Activated CD8-positive, alpha-beta memory T cell treated with anti-CD3 and anti-CD28 coated beads, Interleukin-2, amount 50 U/mL, for 1 hour (primary cell): ENCODE measurements around the gene HSPA1B.
"Not testable (repeated sequence)": the region's sequence is repeated elsewhere in the genome, so short reads cannot be mapped to it uniquely, and the experiment has no call there.

Experiments
- DNase-seq: peaks from one replicate; pipeline ENCODE4 v3.0.0-alpha.2; 2020; ENCODE audit errors: extremely low read depth

The HSPA1B gene

DNA sequence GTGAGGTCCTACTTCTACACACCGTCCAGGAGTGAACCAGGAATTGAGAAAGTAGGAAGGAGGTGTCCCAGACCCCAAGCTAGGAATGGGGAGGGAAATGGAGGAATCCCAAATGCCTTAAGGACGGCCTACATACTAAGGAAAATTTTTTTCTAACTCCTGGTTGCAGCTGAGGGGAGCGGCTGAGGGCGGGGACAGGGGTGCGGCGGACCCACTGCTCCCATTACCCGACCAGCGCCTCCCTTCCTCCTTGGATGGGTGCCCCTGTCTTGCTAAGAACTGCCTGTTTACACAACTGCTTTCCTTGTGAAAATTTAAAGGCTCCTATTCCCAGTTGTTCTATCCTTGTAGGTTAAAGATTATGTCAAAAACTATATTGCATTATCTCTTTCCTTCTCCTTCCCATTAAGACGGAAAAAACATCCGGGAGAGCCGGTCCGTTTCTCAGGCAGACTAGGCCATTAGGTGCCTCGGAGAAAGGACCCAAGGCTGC lies 699 bp upstream of the HSPA1B start:
- DNase-seq = no peak

DNA sequence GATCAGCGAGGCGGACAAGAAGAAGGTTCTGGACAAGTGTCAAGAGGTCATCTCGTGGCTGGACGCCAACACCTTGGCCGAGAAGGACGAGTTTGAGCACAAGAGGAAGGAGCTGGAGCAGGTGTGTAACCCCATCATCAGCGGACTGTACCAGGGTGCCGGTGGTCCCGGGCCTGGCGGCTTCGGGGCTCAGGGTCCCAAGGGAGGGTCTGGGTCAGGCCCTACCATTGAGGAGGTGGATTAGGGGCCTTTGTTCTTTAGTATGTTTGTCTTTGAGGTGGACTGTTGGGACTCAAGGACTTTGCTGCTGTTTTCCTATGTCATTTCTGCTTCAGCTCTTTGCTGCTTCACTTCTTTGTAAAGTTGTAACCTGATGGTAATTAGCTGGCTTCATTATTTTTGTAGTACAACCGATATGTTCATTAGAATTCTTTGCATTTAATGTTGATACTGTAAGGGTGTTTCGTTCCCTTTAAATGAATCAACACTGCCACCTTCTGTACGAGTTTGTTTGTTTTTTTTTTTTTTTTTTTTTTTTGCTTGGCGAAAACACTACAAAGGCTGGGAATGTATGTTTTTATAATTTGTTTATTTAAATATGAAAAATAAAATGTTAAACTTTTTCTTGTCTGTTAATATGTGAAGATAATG lies 2.2 kb downstream of the HSPA1B start:
- no peak for DNase-seq

DNA sequence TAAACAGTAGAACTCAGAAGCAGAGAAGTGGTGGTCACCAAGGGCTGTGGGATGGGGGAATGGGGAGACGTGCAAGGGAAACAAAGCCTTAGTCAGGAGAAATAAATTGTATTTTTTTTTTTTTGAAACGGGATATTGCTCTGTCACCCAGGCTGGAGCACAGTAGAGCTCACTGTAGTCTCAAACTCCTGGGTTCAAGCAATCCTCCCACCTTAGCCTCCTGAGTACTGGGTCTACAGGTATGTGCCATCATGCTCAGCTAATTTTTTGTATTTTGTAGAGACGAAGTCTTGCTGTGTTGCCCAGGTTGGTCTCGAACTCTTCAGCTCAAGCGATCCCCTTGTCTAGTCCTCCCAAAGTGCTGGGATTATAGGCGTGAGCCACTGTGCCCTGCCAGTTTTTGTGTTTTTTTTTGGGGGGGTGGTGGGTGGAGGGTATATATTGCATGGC lies 3.4 kb downstream of the HSPA1B start:
- no peak for DNase-seq

DNA sequence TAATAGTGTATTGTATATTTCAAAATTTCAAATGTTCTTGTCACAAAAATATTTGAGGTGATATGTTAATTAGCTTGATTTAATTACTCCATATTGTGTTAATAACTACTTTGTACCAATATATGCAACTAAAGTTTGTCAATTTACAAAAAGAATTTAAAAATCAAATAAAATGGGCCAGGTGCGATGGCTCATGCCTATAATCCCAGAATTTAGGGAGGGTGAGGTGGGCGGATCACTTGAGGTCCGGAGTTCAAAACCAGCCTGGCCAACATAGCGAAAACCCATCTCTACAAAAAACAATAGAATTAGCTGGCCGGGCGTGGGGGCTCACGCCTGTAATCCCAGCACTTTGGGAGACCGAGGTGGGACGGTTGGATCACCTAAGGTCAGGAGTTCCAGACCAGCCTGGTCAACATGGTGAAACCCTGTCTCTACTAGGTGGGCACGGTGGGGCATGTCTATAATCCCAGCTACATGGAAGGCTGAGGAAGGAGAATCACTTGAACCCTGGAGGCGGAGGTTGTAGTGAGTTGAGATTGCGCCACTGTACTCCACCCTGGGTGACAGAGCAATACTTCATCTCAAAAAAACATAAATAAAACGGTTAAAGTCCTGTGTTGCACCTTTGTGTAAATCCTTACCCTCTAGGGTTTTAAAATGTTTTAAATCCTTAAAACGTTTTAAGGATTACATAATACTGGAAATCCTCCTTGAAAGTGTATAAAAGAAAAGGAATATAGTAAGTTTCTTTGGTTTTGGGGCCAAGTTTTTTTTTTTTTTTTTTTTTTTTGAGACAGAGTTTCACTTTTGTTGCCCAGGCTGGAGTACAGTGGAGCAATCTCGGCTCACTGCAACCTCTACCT lies 4.0 kb downstream of the HSPA1B start:
- no peak for DNase-seq

DNA sequence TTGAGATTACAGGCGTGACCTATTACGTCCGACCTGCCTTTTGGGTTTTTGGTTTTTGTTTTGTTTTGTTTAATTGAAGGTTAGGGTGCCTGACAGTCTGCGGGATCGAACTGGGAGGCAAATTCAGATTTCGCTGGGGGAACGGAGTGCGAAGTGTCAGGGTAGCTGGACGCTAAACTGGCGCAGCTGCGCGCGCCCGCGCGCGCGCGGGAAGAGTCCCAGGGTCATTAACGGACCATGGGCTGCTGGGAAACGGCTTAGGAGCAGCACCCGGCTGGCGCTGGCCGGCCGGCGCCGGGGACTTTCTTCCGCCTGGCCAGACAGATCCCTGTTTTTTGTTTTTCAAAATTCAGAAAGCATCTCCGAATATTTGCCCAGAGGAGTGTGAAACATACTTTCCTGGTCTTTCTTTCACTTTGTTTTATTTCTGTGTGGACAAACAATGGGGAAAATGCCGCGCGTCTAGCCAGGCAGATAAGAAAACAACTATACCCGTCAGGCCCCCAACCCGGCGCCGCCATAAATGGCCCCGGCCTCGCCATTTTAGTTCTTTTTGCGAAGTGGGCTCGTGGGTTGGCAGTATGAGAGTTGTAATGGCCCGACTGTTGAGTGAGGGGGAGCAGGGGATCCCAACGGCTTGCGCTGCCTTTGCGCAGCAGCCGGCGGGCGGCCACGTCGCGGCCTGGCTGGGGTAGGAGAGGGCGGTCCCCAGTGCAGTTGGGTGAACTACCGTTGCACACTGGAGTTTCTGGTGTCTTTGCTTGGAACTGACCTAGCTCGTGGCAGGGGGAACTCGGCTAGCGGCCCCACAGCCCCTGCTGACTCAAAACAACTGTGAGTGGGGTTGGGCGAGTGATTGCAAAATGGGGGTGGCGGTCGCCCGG lies 7.1 kb downstream of the HSPA1B start:
- peak; percentile 57 for DNase-seq

DNA sequence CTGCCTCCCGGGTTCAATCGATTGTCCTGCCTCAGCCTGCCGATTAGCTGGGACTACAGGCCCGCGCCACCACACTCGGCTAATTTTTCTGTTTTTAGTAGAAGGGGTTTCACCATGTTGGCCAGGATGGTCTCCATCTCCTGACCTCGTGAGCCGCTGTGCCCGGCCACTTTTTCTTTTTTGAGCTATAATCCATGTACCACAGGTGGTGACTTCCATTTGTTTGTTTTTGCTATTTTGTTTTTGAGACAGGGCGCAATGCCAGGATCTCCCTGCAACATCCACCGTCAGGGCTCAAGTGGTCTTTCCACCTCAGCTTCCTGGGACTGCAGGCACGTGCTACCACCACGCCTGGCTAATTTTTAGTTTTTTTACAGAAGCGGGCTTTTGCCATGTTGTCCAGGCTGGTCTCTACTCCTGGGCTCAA lies 8.5 kb downstream of the HSPA1B start:
- DNase-seq = no peak

DNA sequence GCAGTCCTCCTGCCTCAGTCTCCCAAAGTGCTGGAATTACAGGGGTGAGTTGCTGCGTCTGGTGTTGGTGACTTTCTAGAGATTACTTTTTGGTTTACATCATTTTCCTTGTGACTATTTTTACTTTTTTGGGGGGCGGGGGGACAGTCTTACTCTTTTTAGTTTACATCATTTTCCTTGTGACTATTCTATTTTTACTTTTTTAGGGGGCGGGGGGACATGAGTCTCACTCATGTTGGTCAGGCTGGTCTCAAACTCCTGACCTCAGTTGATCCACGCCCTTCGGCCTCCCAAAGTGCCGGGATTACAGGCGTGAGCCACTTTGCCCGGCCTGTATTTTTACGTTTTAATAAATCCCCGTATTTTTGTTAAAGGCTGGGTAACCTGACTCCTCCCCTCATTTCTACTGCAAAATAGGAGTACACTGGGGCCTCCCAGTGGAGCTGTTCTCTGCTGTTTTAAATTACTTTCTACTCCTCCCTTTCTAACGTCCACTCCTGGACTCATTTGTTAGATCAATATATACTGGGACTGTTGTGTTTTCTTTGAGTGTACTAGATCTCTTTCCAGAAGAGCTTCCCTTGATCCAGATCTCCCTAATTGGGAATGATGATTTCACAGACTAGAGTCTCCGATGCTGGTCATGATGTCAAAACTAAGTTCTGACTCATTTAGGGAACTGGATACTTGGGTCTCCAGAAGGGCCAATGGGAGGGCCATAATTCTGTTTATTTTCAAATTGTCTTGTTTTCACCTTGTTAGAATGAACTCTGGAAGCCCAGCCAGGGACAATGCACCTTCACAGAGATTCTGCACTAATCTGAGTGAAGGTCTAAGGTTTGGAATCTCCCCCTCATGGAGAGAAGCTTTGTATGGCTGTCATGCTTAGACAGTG lies 9.2 kb downstream of the HSPA1B start:
- DNase-seq = no peak

DNA sequence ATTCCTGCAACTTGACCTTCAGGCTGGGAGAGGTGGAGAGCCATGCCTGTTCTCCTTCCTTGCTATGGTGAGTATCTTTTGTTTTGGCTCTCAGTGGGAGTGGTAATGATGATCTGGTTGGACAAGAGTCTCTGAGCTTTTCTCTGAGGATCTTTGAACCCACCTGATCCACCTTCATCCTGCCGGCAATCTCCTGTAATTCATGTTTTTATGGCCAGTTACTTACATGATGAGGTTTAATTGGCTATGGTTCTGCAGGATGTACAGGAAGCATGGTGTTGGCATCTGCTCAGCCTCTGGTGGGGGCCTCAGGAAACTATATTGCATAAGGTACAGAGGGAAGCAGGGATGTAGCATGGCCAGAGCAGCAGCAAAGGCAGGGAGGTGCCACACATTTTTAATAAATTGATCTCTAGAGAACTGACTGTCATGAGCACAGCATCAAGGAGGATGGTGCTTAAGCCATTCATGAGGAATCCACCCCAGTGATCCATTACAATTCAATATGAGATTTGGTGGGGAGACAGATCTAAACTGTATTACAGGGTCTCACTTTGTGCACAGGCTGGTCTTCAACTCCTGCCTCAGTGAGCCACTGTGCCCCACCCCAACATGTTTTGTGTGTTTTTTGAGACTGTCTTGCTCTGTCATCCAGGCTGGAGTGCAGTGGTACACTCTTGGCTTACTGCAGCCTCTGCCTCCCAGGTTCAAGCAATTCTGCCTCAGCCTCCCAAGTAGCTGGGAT lies 10.0 kb downstream of the HSPA1B start:
- DNase-seq = no peak

DNA sequence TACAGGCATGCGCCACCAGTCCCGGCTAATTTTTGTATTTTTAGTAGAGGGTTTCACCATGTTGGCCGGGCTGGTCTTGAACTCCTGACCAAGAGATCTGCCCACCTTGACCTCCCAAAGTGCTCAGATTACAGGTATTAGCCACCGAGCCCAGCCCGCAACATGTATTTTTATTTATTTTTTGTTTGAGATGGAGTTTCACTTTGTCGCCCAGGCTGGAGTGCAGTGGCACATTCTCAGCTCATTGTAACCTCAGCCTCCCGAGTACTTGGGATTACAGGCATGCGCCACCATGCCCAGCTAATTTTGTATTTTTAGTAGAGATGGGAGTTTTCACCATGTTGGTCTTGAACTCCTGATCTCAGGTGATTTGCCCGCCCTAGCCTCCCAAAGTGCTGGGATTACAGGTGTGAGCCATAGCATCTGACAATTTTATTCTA lies 10.6 kb downstream of the HSPA1B start:
- DNase-seq = not testable (repeated sequence)

DNA sequence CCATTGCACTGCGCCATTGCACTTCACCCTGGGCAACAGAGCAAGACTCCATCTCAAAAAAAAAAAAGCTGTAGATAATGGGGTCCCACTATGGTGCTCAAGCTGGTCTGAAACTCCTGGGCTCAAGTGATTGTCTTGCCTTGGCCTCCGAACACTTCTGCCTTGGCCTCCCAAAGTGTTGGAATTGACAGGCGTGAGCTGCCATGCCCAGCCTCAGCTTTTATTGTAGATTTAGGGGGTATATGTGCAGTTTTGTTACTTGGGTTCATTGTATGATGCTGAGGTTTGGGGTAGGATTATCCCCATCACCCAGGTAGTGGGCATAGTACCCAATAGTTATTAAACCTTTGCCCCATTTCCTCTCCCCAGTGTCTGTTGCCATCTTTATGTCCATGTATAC lies 11.4 kb downstream of the HSPA1B start:
- DNase-seq = no peak

DNA sequence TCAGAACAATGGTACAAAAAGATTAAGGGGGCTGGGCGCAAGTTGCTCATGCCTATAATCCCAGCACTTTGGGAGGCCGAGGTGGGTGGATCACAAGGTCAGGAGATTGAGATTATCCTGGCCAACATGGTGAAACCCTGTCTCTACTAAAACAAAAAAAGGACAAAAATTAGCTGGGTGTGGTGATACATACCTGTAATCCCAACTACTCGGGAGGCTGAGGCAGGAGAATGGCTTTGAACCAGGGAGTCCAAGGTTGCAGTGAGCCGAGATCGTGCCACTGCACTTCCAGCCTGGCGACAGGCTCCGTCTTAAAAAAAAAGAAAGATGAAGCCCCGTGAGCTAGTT lies 12.2 kb downstream of the HSPA1B start:
- not testable (repeated sequence) for DNase-seq

DNA sequence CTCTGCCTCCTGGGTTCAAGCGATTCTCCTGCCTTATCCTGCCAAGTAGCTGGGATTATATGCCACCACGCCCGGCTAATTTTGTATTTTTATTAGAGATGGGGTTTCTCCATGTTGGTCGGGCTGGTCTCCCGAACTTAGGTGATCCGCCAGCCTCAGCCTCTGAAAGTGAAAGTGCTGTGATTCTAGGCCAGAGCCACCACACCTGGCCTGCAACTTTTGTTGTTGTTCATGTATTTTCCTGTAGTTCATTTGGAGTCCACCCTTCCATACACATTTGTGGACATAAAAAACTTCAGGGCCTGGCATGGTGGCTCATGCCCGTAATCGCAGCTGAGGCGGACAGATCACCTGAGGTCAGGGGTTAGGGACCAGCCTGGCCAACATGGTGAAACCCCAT lies 14.5 kb downstream of the HSPA1B start:
- no peak for DNase-seq

DNA sequence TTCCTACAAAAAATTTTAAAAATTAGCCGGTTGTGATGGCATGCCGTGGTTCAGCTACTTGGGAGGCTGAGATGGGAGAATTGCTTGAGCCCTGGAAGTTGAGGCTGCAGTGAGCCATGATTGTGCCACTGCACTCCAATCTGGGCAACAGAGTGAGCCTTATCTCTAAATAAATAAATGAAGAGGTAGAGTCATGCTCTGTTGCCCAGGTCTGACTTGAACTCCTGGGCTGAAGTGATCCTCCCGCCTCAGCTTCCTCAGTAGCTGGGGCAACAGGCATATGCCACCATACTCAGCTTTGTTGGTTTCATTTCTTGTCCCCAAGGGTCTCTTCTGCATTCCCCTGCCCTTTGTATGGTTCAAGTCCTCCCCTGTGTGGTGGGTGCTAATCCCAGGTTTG lies 17.0 kb downstream of the HSPA1B start:
- DNase-seq = no peak

DNA sequence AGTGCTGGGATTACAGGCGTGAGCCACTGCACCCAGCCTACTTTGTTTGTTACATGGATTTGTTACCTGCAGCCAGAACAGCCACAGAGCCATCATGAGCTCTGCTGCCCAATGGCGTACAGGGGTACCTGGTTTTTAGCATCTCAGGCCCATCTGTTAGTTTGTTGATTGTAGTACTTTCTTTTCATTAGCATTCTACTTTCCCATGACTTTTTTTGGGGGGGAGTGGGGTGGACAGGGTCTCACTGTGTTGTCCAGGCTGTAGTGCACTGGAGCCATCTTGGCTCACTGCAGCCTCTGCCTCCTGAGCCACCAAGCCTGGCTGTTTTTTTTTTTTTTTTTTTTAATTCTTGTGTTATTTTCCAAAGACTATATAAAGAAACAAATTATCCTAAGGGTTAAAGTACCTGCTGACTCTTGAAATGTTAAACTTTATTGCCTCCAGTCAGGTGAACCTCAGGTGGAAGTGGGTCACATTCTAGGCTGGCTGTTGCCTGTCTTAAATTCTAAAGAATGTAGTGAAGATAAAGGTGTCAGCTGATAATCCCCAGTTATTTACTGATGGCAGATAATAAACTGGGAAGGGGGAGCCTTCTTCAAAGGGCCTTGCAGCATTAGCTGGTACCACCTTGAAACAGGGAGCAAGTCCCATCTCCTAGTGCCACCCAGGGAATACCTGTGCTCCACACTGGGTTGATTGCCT lies 19.9 kb downstream of the HSPA1B start:
- DNase-seq = no peak

DNA sequence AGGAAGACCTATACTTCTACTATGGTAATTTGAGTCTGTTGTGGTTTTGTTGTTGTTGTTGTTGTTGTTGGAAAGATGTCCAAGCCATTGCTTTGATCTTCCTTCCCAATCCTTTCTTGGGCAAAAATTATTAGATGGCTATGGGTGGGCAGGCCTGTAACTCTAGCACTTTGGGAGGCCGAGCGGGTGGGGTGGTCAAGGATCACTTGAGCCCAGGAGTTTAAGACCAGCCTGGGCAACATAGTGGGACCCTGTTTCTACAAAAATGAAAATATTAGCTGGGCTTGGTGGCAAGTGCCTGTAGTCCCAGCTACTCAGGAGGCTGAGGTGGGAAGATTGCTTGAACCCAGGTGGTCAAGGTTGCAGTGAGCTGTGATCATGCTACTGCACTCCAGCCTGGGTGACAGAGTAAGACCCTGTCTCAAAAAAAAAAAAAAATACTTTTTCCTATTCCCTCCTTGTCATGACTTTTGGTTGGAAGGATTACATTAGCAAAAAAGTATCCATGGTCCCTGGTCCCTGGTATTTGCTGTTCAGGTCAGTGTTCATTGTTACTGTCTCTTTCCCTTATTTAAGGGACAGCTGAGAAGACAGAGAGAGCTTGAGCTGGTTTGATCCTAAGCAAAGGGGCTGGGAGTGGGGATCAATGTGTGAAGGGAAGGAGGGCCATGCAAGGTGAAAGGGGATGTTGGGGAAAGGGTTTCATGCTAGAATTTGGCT lies 23.4 kb downstream of the HSPA1B start:
- no peak for DNase-seq

DNA sequence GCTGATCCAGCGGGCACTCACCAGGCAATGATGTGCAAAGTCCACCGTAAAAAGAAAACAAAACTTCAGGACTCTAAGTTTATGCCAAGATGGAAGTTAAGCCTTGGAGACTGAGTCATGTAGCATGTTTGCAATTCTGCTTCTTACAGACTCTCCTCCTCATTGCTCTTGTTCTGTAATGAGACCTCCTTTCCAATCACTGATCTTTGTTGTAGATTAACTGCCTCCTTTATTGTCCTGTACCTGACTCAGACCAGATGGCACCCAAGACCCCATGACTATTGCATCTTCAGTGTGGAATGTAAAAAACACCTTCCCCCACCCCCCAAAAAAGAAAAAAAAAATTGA lies 23.9 kb downstream of the HSPA1B start:
- DNase-seq = no peak

DNA sequence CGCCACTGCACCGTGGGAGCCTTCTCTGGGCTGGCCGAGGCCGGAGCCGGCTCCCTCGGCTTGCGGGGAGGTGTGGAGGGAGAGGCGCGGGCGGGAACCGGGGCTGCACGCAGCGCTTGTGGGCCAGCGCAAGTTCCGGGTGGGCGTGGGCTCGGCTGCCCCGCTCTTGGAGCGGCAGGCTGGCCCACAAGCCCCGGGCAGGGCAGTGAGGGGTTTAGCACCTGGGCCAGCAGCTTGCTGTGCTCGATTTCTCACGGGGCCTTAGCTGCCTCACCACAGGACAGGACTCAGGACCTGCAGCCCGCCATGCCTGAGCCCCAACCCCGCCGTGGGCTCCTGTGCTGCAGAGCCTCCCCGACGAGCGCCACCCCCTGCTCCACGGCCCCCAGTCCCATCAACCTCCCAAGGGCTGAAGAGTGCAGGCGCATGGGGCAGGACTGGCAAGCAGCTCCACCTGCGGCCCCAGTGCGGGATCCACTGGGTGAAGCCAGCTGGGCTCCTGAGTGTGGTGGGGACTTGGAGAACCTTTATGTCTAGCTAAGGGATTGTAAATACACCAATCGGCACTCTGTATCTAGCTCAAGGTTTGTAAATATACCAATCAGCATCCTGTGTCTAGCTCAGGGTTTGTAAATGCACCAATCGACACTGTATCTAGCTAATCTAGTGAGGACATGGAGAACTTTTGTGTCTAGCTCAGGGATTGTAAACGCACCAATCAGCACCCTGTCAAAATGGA lies 24.6 kb downstream of the HSPA1B start:
- not testable (repeated sequence) for DNase-seq

DNA sequence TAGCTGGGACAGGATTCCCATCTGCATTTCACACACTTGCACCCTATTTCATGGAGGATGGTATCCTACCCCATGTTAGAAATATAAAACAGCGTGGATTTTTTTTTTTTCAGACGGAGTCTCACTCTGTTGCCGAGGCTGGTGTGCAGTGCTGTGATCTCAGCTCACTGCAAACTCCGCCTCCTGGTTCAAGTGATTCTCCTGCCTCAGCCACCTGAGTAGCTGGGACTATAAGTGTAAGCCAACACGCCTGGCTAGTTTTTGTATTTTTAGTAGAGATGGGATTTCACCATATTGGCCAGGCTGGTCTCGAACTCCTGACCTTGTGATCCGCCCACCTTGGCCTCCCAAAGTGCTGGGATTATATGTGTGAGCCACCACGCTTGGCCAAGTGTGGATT lies 30.2 kb downstream of the HSPA1B start:
- not testable (repeated sequence) for DNase-seq
